HG03521 (cell line): ENCODE results near the gene DCST2.

Source experiments
- ATAC-seq: cut with Tn5 transposase; IDR thresholded peaks from one replicate; pipeline ENCODE4 v1.9.1; 2021; ENCODE audit warnings: mild to moderate bottlenecking, moderate library complexity; ENCODE audit not compliant: unreplicated experiment

The DCST2 gene

DNA sequence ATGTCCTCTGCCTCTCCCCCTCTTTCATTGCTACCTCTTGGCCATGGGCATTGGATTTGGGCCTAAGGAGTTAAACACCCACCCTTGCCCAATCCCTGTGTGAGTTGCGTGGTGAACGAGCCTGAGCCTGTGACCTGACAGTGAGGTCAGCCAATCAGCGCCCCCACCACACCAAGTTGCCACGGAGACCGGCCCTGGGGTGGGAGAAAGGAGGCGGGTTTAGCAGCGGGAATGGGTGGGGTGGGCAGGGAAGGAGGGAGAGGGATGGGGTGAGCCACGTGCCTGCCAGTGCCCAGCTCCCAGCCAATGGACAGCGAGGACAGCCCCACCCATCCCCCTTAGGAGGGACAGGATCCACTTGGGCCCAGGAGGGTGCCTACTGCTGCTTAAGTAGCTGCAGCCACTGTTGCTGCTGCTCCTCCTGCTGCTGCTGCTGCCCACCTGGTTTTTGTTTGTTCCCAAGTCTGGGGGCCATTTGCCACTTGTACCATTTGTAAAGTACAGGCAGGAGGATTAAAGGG lies 21.5 kb downstream of the DCST2 start:
- ATAC-seq = no peak

DNA sequence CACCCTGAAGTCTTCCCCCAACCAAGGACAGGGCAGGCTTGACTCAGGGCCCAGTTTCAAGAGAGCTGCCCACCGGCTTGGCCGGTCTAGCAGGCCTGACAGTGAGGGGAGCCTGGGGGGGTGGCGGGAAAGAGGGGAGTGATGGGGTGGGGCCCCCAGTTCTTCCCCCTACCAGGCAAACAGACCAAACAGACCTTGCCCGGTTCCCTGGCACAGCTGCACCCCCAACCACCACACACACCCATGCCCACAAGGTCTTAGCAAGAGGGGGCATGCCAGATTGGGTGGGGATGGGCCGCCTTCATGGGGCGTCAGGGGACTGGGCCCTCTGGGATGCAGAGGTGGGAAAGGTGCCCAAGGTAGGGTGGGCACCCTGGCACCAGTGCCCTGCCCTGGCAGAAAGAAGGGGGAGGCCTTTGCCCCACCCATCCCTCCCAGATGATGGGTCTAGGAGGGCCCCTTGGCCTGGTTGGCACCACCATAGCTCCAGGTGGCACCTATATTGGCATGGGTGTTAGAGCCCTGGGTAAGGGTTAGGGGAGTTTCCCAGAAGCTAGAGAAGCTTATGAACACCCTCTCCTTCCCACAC lies 22.1 kb downstream of the DCST2 start:
- ATAC-seq = no peak

- ATAC-seq = no peak
These were observed 22.6 kb downstream of the DCST2 start for GRCh38 chr1:155011004-155011416.

DNA sequence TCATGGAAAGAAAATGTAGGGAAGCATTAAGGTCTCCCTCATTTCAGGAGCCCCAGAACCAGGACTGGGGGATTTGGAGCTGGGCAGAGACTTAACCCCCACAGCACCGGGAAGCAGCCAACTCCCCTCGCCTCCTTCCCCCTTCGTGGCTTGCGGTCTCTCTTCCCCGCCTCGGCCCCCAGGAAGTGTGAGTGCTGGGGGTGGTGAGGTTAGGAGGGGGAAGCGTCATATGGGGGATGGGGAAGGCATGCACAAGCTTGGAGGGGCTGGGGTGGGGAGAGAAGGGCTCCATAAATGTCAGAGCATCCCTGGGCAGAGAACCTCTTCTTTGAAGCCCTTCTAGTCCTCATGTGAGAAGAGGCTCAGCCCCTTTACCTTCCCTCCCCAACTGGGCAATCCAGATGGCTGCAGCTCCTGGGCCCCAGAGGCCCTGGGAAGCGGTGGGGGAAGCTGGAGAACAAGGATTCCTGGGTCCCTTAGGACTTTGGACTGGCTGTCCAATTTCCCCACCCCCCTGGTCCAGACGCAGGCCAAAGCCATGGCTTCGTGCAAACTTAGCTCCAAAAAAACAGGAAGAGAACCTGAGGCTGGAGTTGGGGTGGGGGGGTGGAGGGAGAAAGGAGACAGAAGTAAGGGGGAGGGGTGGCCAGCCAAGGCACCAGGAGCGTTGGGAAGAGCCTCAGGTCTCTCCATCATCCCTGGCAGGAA lies 23.2 kb downstream of the DCST2 start:
- ATAC-seq = no peak

- ATAC-seq = no peak
These were observed 23.8 kb downstream of the DCST2 start for GRCh38 chr1:155009742-155010141.

GRCh38 chr1:155009221-155009711 lies 24.3 kb downstream of the DCST2 start:
- no peak for ATAC-seq

GRCh38 chr1:155008015-155008941 lies 25.3 kb downstream of the DCST2 start:
- ATAC-seq = no peak

GRCh38 chr1:155007251-155007828 lies 26.2 kb downstream of the DCST2 start:
- ATAC-seq = no peak

- no peak for ATAC-seq
These were observed 26.9 kb downstream of the DCST2 start for GRCh38 chr1:155006601-155007101.

DNA sequence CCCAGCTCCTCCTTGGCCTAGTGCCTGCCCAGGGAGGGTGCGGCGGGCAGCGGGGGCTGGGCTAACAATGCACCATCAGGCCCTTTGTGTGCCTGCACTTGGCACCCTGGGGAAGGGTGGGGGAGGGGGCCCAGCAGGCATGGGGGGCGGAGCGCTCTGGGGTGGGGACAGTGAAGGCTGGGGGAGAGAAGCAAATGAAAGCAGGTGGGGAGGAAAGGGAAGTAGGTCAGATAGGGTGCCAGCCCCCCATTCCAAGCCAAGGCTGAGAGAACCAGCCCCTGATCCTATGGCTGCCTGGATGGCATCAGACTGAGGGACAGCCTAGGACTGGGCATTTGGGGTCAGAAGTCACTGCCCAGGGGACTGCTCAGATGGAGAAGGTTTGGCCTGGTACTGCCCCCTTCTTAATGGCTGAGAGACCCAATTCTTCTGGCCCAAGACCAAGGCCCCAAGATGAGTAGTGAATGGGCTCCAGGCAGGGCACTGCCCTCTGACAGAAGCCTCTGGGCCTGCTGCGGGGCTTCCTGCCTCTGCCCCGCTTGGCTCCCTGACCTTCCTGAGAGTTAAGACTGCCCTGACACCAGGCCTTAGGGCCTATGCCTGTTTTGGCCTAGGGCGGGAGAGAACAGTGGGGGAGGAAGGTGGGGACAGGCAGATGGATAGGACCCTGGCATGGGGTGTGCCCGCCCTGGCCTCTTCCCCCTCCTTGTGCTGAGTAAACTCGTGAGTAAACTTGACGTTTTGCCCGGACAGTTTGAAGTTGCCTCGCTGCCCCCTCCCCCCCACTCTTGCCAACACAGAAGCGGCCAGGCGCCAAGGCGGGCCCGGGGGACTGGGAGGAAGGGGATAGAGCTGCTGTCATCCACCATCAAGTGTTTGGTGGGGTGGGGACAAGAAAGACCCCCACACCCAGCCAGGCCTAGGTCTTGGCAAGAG lies 28.2 kb downstream of the DCST2 start:
- ATAC-seq = no peak

DNA sequence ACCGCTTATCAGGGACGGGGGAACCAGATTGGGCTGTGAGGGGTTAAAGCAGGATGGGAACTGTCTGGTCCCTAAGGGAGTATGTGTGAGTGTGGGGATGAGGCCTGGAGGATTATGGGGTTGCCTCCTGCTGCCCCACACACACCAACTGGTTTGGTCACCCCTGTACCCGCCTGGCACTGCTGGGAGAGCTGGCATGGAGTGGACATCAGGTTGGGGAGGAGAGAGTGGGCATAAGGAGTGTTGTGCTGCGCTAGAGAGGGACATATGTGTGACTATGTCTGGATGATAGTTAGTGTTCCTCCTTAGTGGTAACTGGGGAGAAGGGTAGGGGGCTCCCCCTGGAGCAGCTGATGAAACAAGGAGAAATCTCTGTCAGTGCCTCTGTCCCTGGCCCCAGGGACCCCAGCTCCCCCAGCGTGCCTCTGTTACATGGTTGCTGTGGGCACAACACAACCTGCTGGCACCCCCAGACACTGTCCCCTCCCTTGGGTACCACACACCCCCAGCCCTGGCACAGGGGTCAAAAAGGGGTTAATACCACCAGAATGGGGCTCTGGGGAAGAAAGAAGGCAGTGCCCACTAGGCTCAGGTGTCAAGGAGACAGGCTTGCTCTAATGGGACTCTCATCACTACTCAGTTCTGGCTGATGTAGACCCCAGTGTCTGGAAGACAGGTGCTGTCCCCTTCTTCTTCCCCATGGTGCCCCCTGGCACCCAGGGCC lies 29.1 kb downstream of the DCST2 start:
- ATAC-seq = no peak

DNA sequence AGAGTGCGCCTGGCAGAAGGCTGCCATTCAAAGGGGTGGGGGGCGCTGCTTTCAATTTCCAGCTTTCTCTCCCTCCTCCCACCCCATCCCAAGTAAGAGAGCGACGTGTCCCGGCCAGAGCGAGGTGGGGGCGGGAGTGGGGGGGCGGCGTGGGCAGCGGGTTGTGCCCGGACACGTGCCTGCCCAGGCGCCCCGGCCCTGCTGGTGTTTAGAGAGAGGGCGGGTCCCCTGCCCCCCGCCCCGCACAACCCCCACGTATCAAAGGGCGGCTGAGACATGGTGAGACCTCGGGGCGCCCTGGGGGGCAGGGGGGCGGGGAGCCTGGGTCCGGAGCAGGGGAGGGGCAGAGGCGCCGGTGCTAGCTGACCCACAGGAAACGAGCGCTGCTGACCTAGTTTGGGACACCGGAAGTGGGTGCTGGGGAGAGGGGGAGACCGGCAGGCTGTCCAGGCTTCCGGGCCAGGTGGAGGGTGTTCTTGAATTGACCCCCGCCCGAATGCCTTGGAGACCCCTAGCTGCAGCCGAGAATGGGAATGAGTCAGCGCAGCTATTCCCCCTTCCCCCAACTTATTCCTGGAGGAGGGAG lies 29.7 kb downstream of the DCST2 start:
- ATAC-seq = no peak

DNA sequence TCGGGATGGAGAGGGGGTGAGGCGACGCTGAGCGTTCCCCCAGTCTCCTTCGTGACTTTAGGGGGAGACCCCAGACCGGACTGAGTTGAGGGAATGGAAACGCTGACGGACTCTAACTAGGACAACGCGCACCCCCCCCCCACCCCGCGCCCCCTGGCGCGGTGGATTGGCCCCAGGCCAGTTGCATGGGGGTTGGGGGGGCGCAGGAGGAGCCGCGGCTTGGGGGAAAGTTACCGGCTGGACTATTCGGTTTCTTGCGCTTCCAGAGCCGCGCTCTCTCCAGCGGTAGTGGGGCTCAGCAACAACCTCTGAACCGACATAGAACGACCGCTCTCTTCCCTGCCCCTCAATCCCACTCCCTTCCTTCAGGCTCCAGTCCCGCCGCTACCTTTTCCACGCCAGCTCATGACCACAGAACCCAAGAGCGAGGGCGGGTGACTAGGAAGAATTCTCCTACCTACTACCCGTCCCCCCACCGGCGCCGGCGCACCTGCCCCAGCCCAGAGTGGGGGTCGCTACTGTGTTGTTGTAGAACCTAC lies 30.3 kb downstream of the DCST2 start:
- ATAC-seq = no peak

DNA sequence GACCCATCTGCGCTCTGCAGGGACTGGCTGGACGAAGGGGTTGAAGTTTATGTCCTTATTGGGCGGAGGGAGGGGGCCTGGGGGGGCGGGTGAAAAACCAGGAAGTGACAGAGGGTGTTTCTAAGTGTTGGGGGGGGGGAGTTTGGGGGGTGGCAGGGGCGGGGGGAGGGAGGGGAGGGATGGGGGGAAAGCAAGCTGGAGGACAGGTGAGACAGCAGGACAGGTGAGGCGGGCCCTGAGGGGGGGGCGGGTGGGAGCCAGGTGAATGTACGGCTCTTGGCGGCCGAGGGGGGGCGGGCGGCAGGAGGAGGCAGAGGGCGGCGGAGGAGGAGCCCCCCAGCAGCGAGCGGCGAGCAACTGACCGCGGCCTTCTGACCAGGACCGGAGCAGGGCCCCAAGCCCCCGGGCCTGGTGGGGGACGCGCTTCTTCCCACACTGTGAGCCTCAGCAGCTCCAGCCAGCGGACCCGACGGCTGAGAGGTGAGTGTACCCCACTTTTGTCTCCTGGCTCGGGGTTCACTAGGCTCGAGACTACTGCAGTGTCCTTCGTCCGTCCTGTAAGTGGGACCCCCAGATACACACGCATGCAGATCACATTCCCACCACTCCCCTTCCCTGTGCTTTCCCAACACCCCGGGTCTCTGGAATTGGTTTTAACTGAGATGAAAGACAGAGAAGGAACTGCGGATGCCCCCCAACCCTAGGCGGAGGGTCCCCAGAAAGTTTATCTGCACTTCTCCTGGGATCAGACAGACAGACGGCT lies 30.9 kb downstream of the DCST2 start, which contains the start of gene ZBTB7B:
Gene ZBTB7B, plus strand, starts transcription at position 339 of the 763 bp plus-strand sequence. CDS start 11,859 bp downstream, outside the sequence.
- ATAC-seq = peak; percentile 4

DNA sequence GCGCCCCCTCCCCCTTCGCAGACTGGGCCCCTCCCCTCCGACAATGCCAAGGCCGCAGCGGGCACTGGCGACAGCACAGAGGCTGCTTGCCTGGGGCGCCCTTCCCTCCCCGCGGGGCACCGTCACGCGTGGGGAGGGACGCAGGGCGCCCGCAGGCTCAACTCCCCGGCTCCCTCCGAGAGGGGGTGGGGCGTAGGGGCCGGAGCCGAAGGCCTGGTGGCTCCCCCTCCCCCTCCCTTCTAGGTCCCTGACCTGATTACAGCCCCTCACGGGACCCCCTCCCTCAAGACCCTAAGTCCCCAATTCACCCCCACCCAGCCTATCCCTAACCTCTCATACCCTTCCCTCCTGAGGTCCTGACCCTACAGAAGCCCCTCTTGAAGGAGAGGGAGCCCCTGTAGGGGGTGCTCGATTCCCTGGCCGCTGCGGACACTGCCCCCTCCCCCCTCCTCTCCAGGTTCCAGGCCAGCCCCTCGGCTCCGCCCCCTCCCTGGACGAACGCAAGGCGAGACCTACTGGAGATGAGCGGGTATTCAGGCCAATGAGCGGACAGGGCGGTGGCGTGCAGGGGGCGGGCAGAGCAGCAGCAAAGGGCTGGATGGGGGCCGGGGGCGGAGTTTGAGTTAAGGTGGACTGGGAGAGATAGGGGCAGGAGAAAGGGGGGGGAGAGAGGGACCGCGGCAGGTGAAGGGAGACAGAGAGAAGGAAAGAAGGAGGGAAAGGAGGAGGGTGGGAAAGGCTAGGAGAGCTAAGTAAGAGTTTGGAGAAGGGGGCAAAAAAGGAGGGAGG lies 31.7 kb downstream of the DCST2 start:
- peak; percentile 56 for ATAC-seq

- ATAC-seq = no peak
These were observed 32.2 kb downstream of the DCST2 start for GRCh38 chr1:155001425-155001674.
